GM12865 (cell line): ENCODE data around the gene SLC38A8.

Experiments used
- DNase-seq: peaks from one replicate; pipeline ENCODE4 v3.0.0; 2010; ENCODE audit warnings: low read depth
- H3K4me3 ChIP-seq: 2 replicates; pipeline ENCODE4 v1.5.1; 2011; ENCODE audit warnings: mild to moderate bottlenecking, low read depth, low read length, control low read depth
- CTCF ChIP-seq: IDR thresholded peaks from 2 replicates; pipeline ENCODE4 v1.5.1; 2011; ENCODE audit warnings: low read length, control low read depth, low read depth, inconsistent platforms; ENCODE audit not compliant: insufficient read depth; ENCODE audit errors: missing control alignments

SLC38A8 gene

DNA sequence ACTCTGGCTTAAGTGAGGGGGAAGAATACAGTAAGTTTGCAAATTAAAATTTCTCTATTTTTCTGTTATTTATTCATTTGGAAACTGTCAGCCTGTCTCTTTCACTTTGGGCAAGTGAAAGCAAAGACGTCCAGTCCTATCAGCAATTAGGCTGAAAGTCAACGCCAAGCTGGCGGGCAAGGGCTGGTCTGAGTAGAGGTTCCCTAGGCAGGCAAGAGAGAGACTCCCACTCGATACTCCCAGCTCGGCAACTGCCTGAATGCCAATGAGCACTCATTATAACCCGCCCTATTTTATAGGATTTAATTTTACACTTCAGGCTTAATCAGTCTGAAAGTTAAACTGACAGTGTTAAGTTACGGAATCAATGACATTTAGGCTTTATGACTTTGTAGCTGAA, 14.3 kb upstream of the SLC38A8 start:
- DNase-seq: no peak
- TF ChIP-seq CTCF: no peak
- no peak overlapping the region for H3K4me3 ChIP-seq

GRCh38 chr16:84055801-84056634, 13.4 kb upstream of the SLC38A8 start:
- no peak for TF ChIP-seq CTCF
- DNase-seq: no peak
- no peak overlapping the region for H3K4me3 ChIP-seq

GRCh38 chr16:84055366-84055765, 12.8 kb upstream of the SLC38A8 start:
- H3K4me3 ChIP-seq: no peak overlapping the region
- DNase-seq: no peak
- TF ChIP-seq CTCF: no peak

DNA sequence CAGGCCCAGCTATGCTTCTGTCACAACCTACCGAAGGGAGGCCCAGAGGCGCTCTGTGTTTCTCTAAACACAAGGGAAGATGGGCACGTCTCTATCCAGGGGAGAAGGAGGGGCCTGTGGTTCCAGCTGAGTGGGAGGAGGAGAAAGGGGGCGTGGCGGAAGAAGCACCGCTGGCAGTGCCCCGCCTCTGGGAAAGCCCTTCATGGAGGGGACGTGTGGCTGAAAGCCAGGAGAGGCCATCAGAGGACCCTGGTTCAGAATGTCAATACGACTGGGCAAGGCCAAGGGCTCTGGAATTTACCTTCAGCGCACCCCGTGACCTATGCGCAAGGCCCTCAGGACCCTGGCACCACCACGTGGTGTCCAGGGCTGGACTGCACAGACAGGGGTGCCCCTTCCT, 12.3 kb upstream of the SLC38A8 start:
- no peak for DNase-seq
- TF ChIP-seq CTCF: no peak

DNA sequence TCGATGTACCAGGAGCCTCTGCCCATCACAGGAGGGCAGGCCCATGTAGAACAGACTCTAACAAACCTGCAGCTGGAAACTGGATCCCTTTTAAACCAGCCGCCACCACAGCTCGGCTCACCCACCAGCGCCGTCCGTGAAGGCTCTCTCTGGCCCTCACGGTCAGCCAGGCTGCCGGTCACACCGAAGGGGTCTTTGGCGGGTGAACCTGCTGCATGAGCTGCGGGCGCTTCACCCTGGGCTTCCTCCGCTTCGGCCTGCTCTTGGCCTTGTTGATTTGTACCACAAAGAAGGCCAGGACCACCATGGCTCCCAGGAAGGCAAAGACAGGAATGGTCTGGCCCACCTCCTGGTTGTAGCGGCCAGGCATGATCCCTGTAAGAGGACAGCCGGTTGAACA, 11.7 kb upstream of the SLC38A8 start:
- H3K4me3 ChIP-seq: no peak overlapping the region
- no peak for DNase-seq
- TF ChIP-seq CTCF: no peak

More for the DNA sequence above, 12.3 kb upstream of the SLC38A8 start:
- H3K4me3 ChIP-seq: no peak overlapping the region

DNA sequence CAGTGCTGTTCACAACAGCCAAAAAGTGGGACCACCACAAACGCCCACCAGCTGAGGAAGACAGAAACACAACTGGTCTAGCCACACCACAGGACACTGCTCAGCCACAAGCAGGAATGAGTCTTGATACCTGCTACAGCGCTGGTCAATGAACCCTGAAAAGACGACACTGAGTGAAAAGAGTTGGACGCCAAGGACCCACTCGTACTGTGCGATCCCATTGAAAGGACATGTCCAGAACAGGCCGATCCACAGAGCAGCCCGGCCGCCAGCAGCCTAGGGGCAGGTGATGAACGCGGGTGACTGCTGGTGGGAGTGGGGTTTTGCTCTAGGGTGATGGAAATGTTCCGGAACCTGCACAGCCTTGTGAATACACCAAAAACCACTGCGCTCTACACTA, 10.6 kb upstream of the SLC38A8 start:
- no peak for DNase-seq
- no peak for TF ChIP-seq CTCF
- no peak overlapping the region for H3K4me3 ChIP-seq
